Large intestine (tissue), 3 donors: ENCODE measurements around the gene TBP. TPM values are rescaled to one million over a fixed set of nuclear protein-coding genes. Genes with fewer than 3 reads are reported as not detected.

Experiments used
- DNase-seq, 2 donors: peaks; one replicate each; pipeline versions ENCODE4 v3.0.0 to v3.0.0-alpha.2; 2013
- H3K27ac ChIP-seq: one replicate; pipeline ENCODE4 v1.5.1; 2013; ENCODE audit warnings: low read length
- H3K27me3 ChIP-seq: 2 replicates; pipeline ENCODE4 v1.6.1; 2013; ENCODE audit warnings: low read length; ENCODE audit not compliant: control insufficient read depth, insufficient read depth
- H3K36me3 ChIP-seq: 2 replicates; pipeline ENCODE4 v1.6.1; 2013; ENCODE audit warnings: low read length; ENCODE audit not compliant: control insufficient read depth, insufficient read depth
- H3K4me1 ChIP-seq: one replicate; pipeline ENCODE4 v1.6.1; 2013; ENCODE audit warnings: low read length; ENCODE audit not compliant: control insufficient read depth, insufficient read depth
- H3K4me3 ChIP-seq: one replicate; pipeline ENCODE4 v1.5.1; 2013; ENCODE audit warnings: low read length
- H3K9me3 ChIP-seq: one replicate; pipeline ENCODE4 v1.6.1; 2013; ENCODE audit warnings: mild to moderate bottlenecking, low read depth, low read length, moderate library complexity; ENCODE audit not compliant: control insufficient read depth
- WGBS: methylation state at CpG from one replicate; pipeline ENCODE4 v1.1.5; 2013; ENCODE audit warnings: low lambda C conversion rate; ENCODE audit not compliant: insufficient coverage; 5-methylcytosine and 5-hydroxymethylcytosine counted together
- polyA plus RNA-seq: library from polyadenylated mRNA; unstranded; fragments of 120-200 nt; gene quantifications from one replicate; pipeline ENCODE4 v1.2.1, GENCODE V29; 2013

TBP gene
- polyA plus RNA-seq, 1 donor, result 20.2 TPM

GRCh38 chr6:170555305-170555704 lies 1.1 kb downstream of the TBP start:
- H3K27ac ChIP-seq, result no peak overlapping the region

GRCh38 chr6:170561555-170561954 lies 7.4 kb downstream of the TBP start:
- DNase-seq, result no peak
- H3K27ac ChIP-seq, result no peak overlapping the region
- no peak overlapping the region for H3K4me3 ChIP-seq
- WGBS, result no CpG with 5 or more reads among the region's 4 CpGs
- peaks cover 26% of the 10 kb centered on the region for H3K36me3 ChIP-seq
- H3K9me3 ChIP-seq, result no peaks in the 10 kb centered on the region
- no peaks in the 10 kb centered on the region for H3K27me3 ChIP-seq
- no peaks in the 10 kb centered on the region for H3K4me1 ChIP-seq

More at GRCh38 chr6:170555305-170555704, 1.1 kb downstream of the TBP start:
- no peak for DNase-seq
- Histone ChIP-seq H3K36me3 (peaks cover 13% of the 10 kb centered on the region), H3K27me3 (no peaks in the 10 kb centered on the region), H3K4me3 (peak overlapping the region; percentile 72), H3K4me1 (peaks cover 15% of the 10 kb centered on the region), H3K9me3 (no peaks in the 10 kb centered on the region)
- WGBS, result 89% methylated on average over 1 of the region's 3 CpGs

GRCh38 chr6:170564936-170565530 lies 10.9 kb downstream of the TBP start:
- WGBS, result no CpG with 5 or more reads among the region's 8 CpGs
- no peak for DNase-seq
- Histone ChIP-seq H3K36me3 (peaks cover 36% of the 10 kb centered on the region), H3K9me3 (no peaks in the 10 kb centered on the region), H3K27ac (no peak overlapping the region), H3K4me3 (no peak overlapping the region), H3K27me3 (no peaks in the 10 kb centered on the region), H3K4me1 (no peaks in the 10 kb centered on the region)

GRCh38 chr6:170572704-170573466 lies 18.7 kb downstream of the TBP start:
- no peaks in the 10 kb centered on the region for H3K4me1 ChIP-seq
- H3K36me3 ChIP-seq, result peaks cover 54% of the 10 kb centered on the region
- no peak for DNase-seq
- H3K27me3 ChIP-seq, result no peaks in the 10 kb centered on the region
- no peak overlapping the region for H3K4me3 ChIP-seq
- H3K9me3 ChIP-seq, result no peaks in the 10 kb centered on the region
- H3K27ac ChIP-seq, result no peak overlapping the region
- no CpG with 5 or more reads among the region's 2 CpGs for WGBS

GRCh38 chr6:170575250-170575649 lies 21.1 kb downstream of the TBP start:
- no CpG with 5 or more reads among the region's 1 CpG for WGBS
- DNase-seq, result no peak
- Histone ChIP-seq H3K27ac (no peak overlapping the region), H3K4me1 (no peaks in the 10 kb centered on the region), H3K36me3 (peaks cover 48% of the 10 kb centered on the region), H3K9me3 (no peaks in the 10 kb centered on the region), H3K27me3 (no peaks in the 10 kb centered on the region), H3K4me3 (no peak overlapping the region)

DNA sequence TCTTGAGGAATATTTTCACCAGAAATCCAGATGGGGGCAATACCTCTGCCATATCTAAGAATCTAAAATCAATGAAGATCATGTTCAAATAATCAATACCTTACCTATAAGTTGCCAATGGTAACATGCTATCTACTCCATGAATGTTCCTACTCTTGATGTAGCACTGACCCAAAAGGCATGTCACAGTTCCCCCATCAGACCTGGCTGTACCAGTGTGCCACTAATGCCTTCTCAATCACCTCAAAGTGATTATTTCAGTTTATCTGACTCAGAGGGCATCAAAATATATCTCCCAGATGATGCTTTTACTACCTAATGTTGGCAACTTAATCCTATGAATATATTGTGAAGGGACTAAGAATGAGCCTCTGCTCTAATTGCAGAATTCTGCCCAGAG lies 24.7 kb downstream of the TBP start:
- H3K4me3 ChIP-seq, result no peak overlapping the region
- peaks cover 41% of the 10 kb centered on the region for H3K36me3 ChIP-seq
- no peaks in the 10 kb centered on the region for H3K9me3 ChIP-seq
- DNase-seq, result no peak
- no peak overlapping the region for H3K27ac ChIP-seq
- peaks cover 4% of the 10 kb centered on the region for H3K4me1 ChIP-seq
- no peaks in the 10 kb centered on the region for H3K27me3 ChIP-seq

DNA sequence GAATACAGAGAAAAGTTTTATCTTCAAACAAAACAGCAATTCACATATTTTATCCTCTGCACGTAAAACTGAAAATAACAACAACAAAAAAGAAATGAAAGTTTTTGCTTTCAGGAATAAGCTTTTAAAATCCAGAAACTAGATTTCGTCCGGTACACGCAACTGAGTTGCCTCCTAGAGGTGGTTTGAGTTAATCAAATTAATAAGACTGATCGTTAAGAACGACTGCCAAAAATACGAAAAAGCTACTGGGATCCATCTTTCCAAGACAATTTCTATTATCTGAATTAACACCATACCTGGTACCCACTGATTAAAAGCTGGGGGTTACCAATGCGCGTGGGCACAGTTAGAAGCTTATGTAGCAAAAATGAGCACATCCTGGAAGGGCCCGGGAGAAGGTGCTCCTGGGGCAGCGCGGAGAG lies 29.6 kb downstream of the TBP start:
- Histone ChIP-seq H3K4me3 (peak overlapping the region; percentile 66), H3K27ac (peak overlapping the region; percentile 39), H3K4me1 (peaks cover 4% of the 10 kb centered on the region), H3K9me3 (no peaks in the 10 kb centered on the region), H3K27me3 (no peaks in the 10 kb centered on the region), H3K36me3 (peaks cover 16% of the 10 kb centered on the region)
- 0% methylated on average over 1 of the region's 12 CpGs for WGBS
- DNase-seq, result no peak

DNA sequence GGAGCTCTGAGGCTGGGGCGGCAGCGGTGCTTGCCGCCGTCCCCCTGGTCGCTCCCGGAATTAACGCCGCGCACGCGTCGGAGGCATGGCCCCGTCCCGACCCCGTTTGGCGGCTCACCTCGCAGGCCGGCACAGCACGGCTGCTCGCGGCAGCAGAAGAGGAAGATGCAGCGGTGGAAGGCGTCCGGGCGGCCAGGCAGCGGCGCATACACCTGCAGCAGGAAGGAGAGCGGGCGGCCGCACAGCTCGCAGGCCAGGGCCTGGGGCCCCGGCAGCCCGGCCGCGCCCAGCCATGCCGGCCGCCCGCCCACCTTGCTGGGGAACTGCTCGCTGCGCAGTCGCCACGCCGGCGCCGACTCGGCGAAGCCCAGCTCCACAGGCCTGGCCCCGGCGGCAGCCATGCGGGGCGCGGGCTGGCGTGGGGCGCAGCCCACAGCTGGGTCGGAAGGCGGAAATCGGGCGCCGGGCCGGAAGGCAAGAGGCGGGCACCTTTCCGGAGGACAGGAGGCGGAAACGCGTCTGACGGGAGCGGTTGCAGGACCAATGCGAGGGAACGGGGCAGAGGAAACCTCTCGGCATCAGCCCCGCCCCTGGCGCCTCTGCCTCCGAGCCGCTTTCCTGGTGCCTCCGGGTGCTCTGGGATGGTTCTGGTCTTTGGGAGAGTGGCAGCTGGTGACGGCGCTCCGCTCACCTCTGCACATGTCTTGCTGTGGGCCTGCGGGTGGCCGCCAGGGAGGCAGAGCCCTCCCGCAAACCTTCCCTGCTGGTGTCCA lies 30.2 kb downstream of the TBP start, which contains the start of gene PDCD2:
Gene PDCD2, minus strand, starts transcription at position 457 of the 773 bp plus-strand sequence. Its CDS starts 56 bp downstream, at position 401.
- Histone ChIP-seq H3K4me3 (peak within 1 kb of the TSS; percentile 69), H3K27me3 (no peaks in the 10 kb centered on the region), H3K27ac (peak within 1 kb of the TSS; percentile 85), H3K36me3 (peaks cover 16% of the 10 kb centered on the region), H3K9me3 (no peaks in the 10 kb centered on the region), H3K4me1 (peaks cover 4% of the 10 kb centered on the region)
- no CpG with 5 or more reads among the region's 81 CpGs for WGBS
- DNase-seq, result peak; percentile 91 to 95

GRCh38 chr6:170584954-170585498 lies 30.9 kb downstream of the TBP start:
- Histone ChIP-seq H3K36me3 (peaks cover 14% of the 10 kb centered on the region), H3K9me3 (no peaks in the 10 kb centered on the region), H3K27ac (peak overlapping the region; percentile 85), H3K27me3 (no peaks in the 10 kb centered on the region), H3K4me3 (peak overlapping the region; percentile 69), H3K4me1 (peaks cover 4% of the 10 kb centered on the region)
- WGBS, result 0% methylated on average over 1 of the region's 6 CpGs
- DNase-seq, result peak; percentile 23 to 53

- DNase-seq, result no peak
- no peaks in the 10 kb centered on the region for H3K9me3 ChIP-seq
- WGBS, result no CpG with 5 or more reads among the region's 1 CpG
- no peaks in the 10 kb centered on the region for H3K27me3 ChIP-seq
- H3K4me1 ChIP-seq, result no peaks in the 10 kb centered on the region
- no peak overlapping the region for H3K27ac ChIP-seq
- no peaks in the 10 kb centered on the region for H3K36me3 ChIP-seq
- no peak overlapping the region for H3K4me3 ChIP-seq
Observed at GRCh38 chr6:170590725-170591124, 36.6 kb downstream of the TBP start.
